HG02610 (cell line): ENCODE results near the gene AGAP6.
A peak's percentile ranks its signal among the peaks of the same experiment; 100 is the strongest.
"Not testable (repeated sequence)": the region's sequence is repeated elsewhere in the genome, so short reads cannot be mapped to it uniquely, and the experiment has no call there.

Experiments
- ATAC-seq: cut with Tn5 transposase; IDR thresholded peaks from one replicate; pipeline ENCODE4 v1.9.1; 2021; ENCODE audit warnings: mild to moderate bottlenecking, moderate library complexity; ENCODE audit not compliant: unreplicated experiment

AGAP6 gene

DNA sequence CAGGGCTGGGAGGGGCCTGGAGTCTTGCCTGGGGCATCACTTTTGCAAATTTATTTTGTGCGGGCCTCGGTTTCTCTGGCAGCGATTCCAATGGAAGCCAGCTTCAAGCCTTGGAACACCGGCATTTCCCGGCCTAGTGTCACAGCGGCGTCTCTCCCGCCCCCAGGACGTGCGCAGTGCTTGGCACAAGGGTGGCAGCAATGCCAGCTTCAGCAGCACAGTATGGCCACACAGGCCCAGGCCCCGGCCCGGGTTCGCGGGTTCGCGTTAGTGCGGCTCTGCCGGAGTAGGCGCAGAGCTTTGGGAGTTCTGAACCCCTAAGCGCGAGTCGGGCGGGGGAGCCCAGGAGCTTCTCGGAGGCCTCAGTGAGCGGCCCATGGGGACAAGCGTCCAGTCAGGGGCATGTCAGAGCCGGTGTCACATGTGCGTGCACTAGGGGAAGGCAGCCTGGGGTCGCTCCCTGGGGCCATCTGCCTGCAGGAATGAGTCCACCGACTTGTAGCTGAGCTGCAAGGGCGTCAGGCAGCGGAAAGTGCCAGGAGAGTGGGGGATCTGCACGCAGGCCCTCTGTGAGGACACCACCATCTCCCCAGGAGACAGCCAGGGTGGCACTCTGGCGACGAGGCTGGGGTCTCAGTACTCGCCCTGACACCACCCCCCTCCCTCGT lies 36.6 kb downstream of the AGAP6 start:
- ATAC-seq, result not testable (repeated sequence)

DNA sequence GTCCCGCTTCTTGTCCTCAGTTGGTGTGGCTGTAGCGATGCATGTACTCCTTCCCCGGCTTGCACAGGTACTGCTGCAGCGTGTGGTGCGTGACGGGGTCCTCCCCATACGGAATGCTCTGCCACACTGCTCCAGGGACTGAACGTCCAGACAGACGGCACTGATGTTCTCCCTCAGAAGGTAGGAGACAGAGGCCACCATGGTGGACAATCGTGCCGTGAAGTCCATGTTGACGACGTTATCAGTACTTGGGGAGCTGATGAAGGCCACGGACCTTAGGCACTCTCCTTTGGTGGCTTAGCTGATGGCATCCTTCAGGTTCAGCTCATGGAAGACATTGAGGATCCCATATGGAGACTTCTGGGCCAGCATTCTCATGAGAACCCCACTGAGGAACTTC lies 37.4 kb downstream of the AGAP6 start:
- ATAC-seq, result no peak

DNA sequence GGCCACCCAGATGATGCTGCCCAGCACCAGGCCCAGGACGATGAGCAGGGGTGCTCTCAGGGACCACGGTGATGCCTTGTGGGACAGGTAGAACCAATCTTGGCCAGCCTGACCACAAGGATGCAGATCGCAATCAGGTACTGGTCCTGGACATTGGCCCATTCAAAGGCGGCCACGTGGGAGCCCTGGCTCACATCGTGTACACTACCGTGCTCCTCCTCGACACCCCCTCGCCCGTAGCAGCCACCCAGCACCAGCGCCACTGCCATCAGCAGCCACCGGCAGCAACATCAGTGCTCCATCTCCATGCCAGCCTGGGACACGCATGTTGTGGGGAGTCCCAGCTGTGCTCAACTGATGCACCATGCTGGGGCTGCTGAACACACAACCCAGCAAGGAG lies 39.0 kb downstream of the AGAP6 start:
- ATAC-seq, result no peak

DNA sequence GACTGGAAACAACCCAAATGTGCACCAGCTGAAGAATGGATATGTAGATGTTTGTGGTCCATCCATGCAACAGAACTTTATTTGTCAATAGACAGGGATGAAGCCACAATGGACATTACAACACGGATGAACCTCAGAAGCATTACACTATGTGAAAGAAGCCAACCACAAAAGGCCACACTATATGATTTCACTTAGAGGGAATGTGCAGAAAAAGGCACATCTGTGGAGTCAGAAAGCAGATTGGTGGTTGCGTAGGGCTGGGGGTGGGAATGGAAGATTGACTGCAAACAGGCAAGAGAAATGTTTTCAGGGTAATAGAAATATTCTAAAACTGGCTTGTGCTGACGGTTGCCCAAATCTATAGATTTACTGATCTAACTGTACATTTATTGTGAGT lies 45.3 kb downstream of the AGAP6 start:
- no peak for ATAC-seq

DNA sequence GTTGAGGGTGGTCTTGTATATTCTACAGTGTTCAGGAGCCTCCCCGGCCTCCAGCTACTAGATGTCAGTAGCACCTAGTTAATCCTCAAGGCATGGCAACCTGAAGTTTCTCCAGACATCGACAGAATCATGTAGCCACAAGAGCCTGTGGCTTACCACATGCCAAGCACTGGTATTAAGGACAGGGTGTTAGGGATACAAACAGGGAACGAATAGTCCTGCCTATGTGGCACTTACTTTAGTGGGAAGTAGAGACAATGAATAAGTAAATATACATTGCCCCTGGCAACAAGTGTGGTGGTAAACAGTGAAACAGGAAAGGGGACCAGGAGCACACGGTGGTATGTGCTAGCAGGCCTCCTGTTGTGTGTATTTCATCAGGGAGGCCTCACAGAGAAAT lies 47.1 kb downstream of the AGAP6 start:
- ATAC-seq, result not testable (repeated sequence)

DNA sequence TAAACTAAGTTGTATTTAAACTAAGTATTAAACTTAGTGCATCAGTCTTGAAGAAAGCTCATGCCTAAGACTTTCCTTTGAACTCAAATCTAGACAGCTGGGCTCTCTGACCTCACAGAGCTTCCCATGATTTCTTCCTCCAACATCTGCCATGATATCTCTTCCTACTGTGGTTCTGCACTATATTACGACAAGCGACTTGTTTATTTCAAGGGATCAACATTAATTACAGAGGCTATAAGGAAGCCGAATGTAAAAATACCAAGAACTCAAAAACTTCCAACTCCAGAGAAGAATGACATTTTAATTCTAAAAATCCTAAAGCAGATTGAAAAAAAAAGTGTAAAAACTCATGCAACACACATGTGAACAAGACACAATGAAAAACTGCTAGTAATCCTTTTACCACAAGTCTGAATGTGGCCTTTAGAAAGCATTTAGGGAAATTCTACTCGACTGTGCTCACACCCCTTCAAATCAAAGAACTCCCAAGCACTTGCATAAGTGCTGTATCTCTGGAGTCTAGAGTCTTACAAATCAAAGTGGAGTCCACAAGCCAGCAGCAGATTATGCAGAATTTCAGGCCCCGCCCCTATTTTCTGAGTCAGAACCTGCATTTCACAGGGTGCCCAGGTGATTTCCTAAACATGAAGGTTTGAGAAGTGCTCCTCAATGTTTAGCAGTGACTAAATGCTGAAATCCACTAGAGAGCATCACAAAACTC lies 56.9 kb downstream of the AGAP6 start:
- peak; percentile 60 for ATAC-seq

DNA sequence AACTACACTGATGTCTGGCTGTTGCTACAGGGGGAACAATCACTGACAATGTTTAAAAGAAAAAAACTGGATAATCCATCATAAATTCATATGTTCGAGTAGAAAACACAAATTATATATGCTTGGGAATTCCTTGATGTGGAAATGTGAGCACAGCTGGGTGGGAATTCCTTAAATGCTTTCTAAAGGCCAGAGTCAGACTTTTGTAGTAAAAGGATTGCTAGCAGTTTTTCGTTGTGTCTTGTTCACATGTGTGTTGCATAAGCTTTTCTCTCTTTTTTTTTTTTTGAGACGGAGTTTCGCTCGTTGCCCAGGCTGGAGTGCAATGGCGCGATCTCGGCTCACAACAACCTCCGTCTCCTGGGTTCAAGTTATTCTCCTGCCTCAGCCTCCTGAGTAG lies 58.3 kb downstream of the AGAP6 start:
- not testable (repeated sequence) for ATAC-seq

DNA sequence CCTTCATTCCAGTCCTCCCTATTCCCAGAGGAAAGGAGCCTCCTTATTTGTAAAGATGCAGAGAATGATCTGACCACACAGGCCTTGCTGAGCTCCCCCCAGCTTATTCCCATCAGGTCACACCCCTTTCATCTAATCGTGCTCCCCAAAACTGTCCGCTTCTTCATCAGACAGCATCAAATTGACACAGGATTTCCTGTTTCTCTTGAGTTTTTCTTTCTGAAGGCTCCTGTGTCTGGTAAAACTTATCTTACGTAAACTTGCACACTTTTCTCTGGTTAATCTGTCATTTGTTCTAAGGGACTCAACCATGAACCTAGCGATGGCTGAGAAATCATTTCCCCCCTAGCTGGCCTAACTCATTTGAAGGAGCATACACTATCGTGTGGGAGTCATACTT lies 59.4 kb downstream of the AGAP6 start:
- not testable (repeated sequence) for ATAC-seq

DNA sequence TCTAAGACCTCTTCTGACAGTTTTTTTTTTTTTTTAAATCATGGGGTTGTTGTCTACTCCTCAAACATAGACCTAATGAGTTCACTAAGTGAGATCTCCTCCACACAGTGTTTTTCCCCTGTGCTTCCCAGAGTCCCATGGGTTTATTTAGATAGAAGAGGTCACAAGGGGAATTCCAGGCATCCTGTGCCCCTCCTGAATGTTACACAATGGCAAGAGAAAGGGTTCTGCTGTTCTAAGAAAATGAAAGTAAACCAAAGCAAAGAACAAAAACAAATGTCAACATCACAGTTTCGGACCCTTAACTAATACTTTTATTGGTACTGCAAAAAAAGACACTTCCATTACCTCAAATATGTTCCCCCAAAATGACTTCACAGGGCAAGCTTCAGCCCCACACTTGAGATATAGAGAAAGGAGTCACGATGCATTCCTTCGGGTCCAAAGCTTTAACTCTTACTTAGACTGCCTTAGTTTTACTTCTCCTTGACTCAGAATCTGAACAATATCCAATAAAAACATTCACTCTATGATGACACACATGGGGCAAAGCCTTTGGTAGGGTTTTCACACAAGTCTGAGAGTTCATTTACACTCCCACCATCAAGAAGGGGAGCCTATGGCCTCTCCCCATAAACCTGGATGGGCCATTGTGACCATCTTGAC lies 63.9 kb downstream of the AGAP6 start:
- ATAC-seq, result peak; percentile 88

DNA sequence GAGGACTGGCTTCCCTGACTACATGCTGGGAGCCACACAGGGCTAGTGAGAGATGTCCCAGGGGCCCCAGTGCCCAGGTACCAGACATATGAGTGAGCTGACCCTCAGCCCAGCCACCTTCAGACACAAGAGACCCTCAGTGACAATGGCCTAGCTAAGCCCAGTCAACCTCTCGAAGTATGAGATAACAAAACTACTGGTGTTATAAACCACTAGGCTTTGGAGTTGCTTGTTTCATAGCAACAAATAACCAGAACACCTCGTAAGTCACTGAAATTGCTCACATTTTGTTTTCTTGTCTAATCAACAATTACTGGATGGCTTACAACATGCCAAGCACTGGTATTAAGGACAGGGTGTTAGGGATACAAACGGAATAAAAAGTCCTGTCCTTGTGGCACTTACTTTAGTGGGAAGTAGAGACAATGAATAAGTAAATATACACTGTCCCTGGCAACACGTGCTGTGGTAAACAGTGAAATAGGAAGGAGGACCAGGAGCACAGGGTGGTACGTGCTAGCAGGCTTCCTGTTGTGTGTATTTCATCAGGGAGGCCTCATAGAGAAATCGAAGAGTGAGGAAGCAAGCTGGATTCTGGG lies 64.7 kb downstream of the AGAP6 start:
- ATAC-seq, result not testable (repeated sequence)

DNA sequence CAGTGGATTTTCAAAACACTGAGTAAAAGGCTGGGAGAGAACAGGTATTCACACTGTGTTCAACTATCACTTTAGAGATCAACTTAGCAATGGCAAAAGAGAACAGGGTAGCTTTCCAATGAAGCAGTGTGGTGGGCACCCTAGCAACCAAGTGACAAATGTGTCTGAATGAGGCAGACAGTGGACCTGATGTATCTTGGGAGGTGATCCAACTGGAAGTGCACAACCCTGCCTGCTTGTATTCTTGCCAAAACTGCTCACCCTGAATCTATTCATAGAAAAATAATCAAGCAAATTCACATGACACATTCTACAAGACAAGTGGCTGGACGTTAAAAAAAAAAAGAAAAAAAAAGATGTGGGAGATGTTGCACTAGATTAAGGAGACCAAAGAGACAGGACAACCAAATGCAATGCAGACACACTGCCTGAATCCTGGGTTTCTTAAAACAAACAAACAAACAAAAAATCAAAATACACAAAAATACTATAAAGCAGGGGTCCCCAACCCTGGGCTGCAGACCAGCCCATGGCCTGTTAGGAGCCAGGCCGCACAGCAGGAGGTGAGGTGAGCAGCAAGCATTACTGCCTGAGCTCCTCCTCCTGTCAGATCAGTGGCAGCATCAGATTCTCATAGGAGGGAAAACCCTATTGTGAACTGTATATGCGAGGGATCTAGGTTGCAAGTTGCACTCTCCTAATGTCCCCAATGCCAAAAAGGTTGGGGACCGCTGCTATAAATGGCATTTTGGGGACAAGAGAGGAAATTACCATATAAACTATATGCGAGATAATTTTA lies 67.5 kb downstream of the AGAP6 start:
- ATAC-seq, result not testable (repeated sequence)

DNA sequence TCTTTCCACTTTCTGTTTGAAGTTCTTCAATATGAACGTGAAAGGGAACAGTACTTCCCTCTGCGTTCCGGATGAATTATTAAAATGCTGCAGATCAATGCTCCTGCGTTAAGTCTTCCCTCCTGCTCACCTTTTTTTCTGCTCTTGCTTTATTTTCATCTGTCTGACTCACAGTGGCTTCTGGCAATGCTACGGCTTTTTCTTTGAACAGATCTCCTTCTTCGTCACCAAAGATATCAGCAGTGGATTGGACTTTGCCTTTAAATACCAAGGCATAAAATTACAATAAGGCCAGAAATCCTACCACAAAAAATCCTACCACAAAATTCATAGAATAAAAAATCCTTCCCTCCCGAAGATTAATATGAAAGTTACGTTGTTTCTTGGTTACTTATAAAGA lies 68.4 kb downstream of the AGAP6 start:
- not testable (repeated sequence) for ATAC-seq

DNA sequence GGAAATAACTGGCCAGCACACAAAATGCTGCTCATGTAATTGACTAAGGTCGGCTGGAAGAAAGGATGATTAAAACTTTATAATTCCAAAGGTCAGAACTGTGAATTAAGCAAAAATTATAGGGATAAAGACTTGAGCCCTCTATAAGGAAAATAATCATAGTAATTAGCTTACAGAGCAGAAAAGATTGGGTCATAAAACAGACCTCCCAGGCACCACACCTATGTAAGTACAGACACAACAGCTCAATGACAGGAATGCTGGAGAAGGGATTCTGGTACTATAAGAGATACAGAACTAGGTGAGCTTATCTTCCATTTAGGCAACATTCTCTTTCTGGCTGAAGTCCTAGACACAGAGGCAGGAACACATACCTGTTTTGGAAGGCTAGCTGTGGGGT lies 70.5 kb downstream of the AGAP6 start:
- not testable (repeated sequence) for ATAC-seq

DNA sequence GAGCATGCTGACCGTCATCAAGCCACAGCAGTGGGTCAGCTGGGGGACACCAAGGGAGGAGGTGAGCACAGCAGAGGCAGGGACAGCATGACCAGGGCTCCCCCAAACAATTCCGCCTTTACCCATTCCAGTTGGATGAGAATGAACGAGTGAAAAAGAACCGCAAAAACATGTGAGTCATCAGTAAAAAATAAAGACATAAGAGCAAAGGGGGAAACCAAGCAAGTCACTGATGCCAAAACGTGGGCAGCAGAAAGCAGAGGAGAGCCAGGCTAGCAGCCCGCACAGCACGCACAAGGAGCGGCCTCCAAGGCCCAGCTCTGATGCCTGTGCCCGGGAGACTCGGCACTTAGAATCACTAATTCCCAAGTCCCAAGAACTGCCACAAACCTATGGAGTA lies 71.7 kb downstream of the AGAP6 start:
- not testable (repeated sequence) for ATAC-seq
